GM18498 (cell line): ENCODE data around the gene CD244.

Experiments
- ATAC-seq: cut with Tn5 transposase; IDR thresholded peaks from one replicate; pipeline ENCODE4 v1.9.1; 2021; ENCODE audit warnings: mild to moderate bottlenecking, moderate library complexity; ENCODE audit not compliant: unreplicated experiment

CD244 gene

GRCh38 chr1:160814856-160815255 lies 47.8 kb downstream of the CD244 start:
- ATAC-seq: no peak

- ATAC-seq: no peak
Observed at GRCh38 chr1:160814316-160814715, 48.4 kb downstream of the CD244 start.

GRCh38 chr1:160813215-160813614 lies 49.5 kb downstream of the CD244 start:
- ATAC-seq: no peak

GRCh38 chr1:160811147-160811546 lies 51.5 kb downstream of the CD244 start:
- ATAC-seq: no peak

GRCh38 chr1:160810486-160810885 lies 52.2 kb downstream of the CD244 start:
- no peak for ATAC-seq

GRCh38 chr1:160808289-160808688 lies 54.4 kb downstream of the CD244 start:
- ATAC-seq: no peak

GRCh38 chr1:160807738-160808137 lies 54.9 kb downstream of the CD244 start:
- ATAC-seq: no peak

- ATAC-seq: no peak
Observed at GRCh38 chr1:160807247-160807646, 55.4 kb downstream of the CD244 start.

GRCh38 chr1:160806784-160807183 lies 55.9 kb downstream of the CD244 start:
- no peak for ATAC-seq

- ATAC-seq: no peak
Observed at GRCh38 chr1:160806109-160806665, 56.5 kb downstream of the CD244 start.

GRCh38 chr1:160801836-160802580 lies 60.7 kb downstream of the CD244 start:
- ATAC-seq: no peak

GRCh38 chr1:160800645-160801408 lies 61.9 kb downstream of the CD244 start:
- ATAC-seq: no peak

- ATAC-seq: no peak
Observed at GRCh38 chr1:160800142-160800541, 62.5 kb downstream of the CD244 start.

- ATAC-seq: no peak
Observed at GRCh38 chr1:160799641-160800040, 63.0 kb downstream of the CD244 start.

GRCh38 chr1:160798439-160798838 lies 64.2 kb downstream of the CD244 start:
- no peak for ATAC-seq

- ATAC-seq: no peak
Observed at GRCh38 chr1:160797861-160798273, 64.8 kb downstream of the CD244 start.

- ATAC-seq: peak; percentile 39
Observed at GRCh38 chr1:160797271-160797709, 65.4 kb downstream of the CD244 start.

GRCh38 chr1:160795951-160796383 lies 66.7 kb downstream of the CD244 start, which contains the start of gene LY9:
Gene LY9 (plus strand): TSS chr1:160796174. CDS start chr1:160796188, 14 bp downstream.
- peak; percentile 80 for ATAC-seq

GRCh38 chr1:160794376-160794775 lies 68.3 kb downstream of the CD244 start:
- ATAC-seq: no peak

- peak; percentile 86 for ATAC-seq
Observed at GRCh38 chr1:160789702-160790611, 72.7 kb downstream of the CD244 start.
